HEK293T (cell line): ENCODE measurements around the gene FKBP1B.

Experiments used
- CTCF ChIA-PET: fragments of 350-600 bp; formaldehyde crosslinking; extraction: SDS; loops from one replicate; lab custom pipeline; 2021; ENCODE audit warnings: antibody characterized with exemption, inconsistent platforms; lab: Yijun Ruan, JAX
- POLR2A ChIA-PET: fragments of 350-600 bp; formaldehyde crosslinking; extraction: SDS; loops from one replicate; lab custom pipeline; 2020; ENCODE audit warnings: antibody characterized with exemption, inconsistent platforms; lab: Yijun Ruan, JAX
- DNase-seq: peaks from one replicate; pipeline ENCODE4 v3.0.0; 2012; ENCODE audit warnings: mixed read lengths; ENCODE audit errors: extremely low spot score
- ARNT ChIP-seq: fragments of 450-650 bp; IDR thresholded peaks from 2 replicates; pipeline ENCODE4 v1.6.1; 2017; ENCODE audit warnings: mild to moderate bottlenecking
- BHLHE40 ChIP-seq: fragments of 450-650 bp; IDR thresholded peaks from 2 replicates; pipeline ENCODE4 v1.6.1; 2016; ENCODE audit warnings: mild to moderate bottlenecking, moderate library complexity, borderline replicate concordance
- CTBP1 ChIP-seq: fragments of 450-650 bp; IDR thresholded peaks from 2 replicates; pipeline ENCODE4 v1.6.1; 2016; ENCODE audit warnings: borderline replicate concordance
- ELF4 ChIP-seq: fragments of 450-650 bp; IDR thresholded peaks from 2 replicates; pipeline ENCODE4 v1.6.1; 2017; ENCODE audit warnings: antibody characterized with exemption
- FOXA1 ChIP-seq: fragments of 450-650 bp; IDR thresholded peaks from 2 replicates; pipeline ENCODE4 v1.6.1; 2016; ENCODE audit warnings: mild to moderate bottlenecking
- FOXK2 ChIP-seq: fragments of 450-650 bp; IDR thresholded peaks from 2 replicates; pipeline ENCODE4 v1.6.1; 2016; ENCODE audit warnings: mild to moderate bottlenecking
- FOXM1 ChIP-seq: fragments of 450-650 bp; IDR thresholded peaks from 2 replicates; pipeline ENCODE4 v1.6.1; 2017; ENCODE audit warnings: mild to moderate bottlenecking, borderline replicate concordance
- HDGF ChIP-seq: fragments of 450-650 bp; IDR thresholded peaks from 2 replicates; pipeline ENCODE4 v1.6.1; 2017; ENCODE audit warnings: antibody characterized with exemption, borderline replicate concordance
- L3MBTL2 ChIP-seq: fragments of 450-650 bp; conservative IDR thresholded peaks from 2 replicates; pipeline ENCODE4 v1.6.1; 2016; ENCODE audit warnings: mild to moderate bottlenecking
- LEF1 ChIP-seq: fragments of 450-650 bp; IDR thresholded peaks from 2 replicates; pipeline ENCODE4 v1.6.1; 2017; ENCODE audit warnings: mild to moderate bottlenecking, borderline replicate concordance
- NFRKB ChIP-seq: fragments of 450-650 bp; IDR thresholded peaks from 2 replicates; pipeline ENCODE4 v1.6.1; 2016; ENCODE audit warnings: mild to moderate bottlenecking, moderate library complexity
- SP1 ChIP-seq: fragments of 450-650 bp; IDR thresholded peaks from 2 replicates; pipeline ENCODE4 v1.6.1; 2017
- SUZ12 ChIP-seq: fragments of 450-650 bp; IDR thresholded peaks from 2 replicates; pipeline ENCODE4 v1.6.1; 2016; ENCODE audit warnings: mild to moderate bottlenecking
- TARDBP ChIP-seq: fragments of 450-650 bp; IDR thresholded peaks from 2 replicates; pipeline ENCODE4 v1.6.1; 2016
- ZNF384 ChIP-seq: fragments of 450-650 bp; IDR thresholded peaks from 2 replicates; pipeline ENCODE4 v1.6.1; 2016
- TF ChIP-seq, protein P1 (sequence below): fragments of 450-650 bp; IDR thresholded peaks from 2 replicates; pipeline ENCODE4 v1.6.1; 2016

FKBP1B gene

DNA sequence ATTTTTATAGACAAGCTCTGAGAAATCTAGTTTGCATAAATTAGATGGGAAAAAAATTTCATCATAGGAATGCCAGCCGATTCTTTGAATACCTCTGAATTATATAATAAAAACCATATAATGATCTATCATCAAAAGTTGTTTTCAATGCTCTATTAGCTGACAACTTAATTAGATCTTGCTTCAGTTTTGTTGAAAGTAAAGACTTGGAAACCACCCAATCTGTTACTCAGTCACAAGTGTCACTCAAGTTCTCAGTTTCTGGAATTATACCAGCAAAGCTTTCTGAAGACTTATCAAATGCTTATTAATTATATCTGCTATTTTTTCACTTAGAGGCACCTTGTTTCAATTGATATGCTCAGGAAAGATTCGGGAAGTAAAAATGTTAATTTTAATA lies 52.5 kb downstream of the FKBP1B start:
- POLR2A ChIA-PET: no interaction called here
- CTCF ChIA-PET: no interaction called here
- no peak for DNase-seq
- no peak for TF ChIP-seq FOXK2
- no peak for TF ChIP-seq HDGF
- TF ChIP-seq BHLHE40: no peak
- no peak for TF ChIP-seq SP1
- TF ChIP-seq CTBP1: no peak
- no peak for TF ChIP-seq NFRKB
- TF ChIP-seq LEF1: no peak
- TF ChIP-seq ARNT: no peak
- TF ChIP-seq, protein P1, sequence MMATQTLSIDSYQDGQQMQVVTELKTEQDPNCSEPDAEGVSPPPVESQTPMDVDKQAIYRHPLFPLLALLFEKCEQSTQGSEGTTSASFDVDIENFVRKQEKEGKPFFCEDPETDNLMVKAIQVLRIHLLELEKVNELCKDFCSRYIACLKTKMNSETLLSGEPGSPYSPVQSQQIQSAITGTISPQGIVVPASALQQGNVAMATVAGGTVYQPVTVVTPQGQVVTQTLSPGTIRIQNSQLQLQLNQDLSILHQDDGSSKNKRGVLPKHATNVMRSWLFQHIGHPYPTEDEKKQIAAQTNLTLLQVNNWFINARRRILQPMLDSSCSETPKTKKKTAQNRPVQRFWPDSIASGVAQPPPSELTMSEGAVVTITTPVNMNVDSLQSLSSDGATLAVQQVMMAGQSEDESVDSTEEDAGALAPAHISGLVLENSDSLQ: no peak
- no peak for TF ChIP-seq SUZ12
- no peak for TF ChIP-seq TARDBP
- TF ChIP-seq FOXM1: no peak

DNA sequence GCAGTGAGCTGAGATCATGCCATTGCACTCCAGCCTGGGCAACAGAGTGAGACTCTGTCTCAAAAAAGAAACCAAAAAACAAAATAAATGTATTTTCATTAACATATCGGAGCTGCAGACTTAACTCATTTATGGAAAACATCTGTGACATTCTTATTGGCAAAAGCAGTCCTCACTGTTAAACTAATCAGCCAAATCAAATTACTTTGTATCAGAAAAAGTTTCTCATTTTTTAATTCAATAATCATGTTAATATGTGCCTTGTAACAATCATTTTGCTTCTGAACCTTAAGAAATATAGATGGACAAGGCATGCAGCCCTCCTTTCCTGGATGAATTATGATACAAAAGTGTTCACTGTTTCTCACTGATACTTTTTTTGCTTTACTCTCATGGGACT lies 53.1 kb downstream of the FKBP1B start:
- ChIA-PET POLR2A (no interaction called here), CTCF (no interaction called here)
- DNase-seq: no peak
- no peak for TF ChIP-seq FOXK2
- no peak for TF ChIP-seq ZNF384
- TF ChIP-seq FOXA1: no peak
- TF ChIP-seq ELF4: no peak
- no peak for TF ChIP-seq ARNT

DNA sequence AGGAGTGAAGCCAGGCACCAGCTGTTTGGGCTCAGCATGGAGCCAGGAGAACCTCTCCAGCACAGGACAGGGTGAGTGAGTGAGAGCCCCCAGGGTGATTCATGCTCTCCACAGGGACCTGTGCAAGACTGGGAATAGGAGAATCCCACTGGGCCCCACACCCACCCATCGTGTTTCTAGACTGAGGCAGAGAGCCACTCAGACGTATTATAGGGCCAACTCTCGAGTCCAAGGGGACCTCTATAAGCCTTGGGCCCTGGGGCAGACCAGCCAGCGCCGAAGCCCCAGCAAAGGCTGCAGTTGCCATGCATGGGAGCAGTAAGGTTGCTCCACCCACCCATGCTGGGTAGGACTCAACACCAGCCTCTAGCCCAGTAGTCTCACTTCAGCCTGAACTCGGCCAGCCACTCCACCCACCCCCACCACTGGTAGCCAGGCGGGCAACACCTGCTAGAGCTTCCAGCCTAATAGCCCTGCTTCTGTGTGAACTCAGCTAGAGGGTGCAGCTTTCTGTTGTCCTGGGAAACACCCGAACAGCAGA lies 54.6 kb downstream of the FKBP1B start:
- CTCF ChIA-PET: interaction anchor here (0.5 kb wide), 1 partner anchor 132 kb away, joined by 3 read pairs; no protein-coding TSS in a partner anchor
- no peak for DNase-seq
- POLR2A ChIA-PET: no interaction called here
- TF ChIP-seq, protein P1: no peak
- TF ChIP-seq SP1 (no peak), FOXA1 (no peak), ELF4 (no peak), FOXM1 (no peak), ARNT (no peak), LEF1 (no peak), HDGF (no peak), L3MBTL2 (no peak), BHLHE40 (no peak), ZNF384 (no peak), CTBP1 (no peak), TARDBP (no peak), SUZ12 (no peak), FOXK2 (no peak), NFRKB (no peak)

DNA sequence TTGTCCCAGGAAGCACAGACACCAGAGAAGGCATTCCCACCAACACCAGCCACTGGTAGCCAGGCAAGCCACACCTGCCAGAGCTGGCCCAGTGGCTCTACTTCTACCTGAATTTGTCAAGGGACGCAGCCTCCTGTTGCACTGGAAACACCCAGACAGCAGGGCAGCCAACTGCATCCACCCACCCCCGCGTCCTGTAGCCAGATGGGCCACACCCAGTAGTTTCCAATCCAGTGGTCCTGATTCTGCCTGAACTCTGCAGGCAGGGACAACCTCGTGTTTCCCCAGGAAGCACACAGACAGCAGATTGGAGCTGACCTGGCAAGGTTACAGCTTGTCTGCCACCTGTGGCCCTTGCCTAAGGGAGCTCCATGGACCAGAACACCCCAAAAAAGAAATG lies 55.4 kb downstream of the FKBP1B start:
- CTCF ChIA-PET: interaction anchor here (1.1 kb wide), 1 partner anchor 18 kb away, joined by 4 read pairs; no protein-coding TSS in a partner anchor
- no peak for DNase-seq
- TF ChIP-seq FOXM1: no peak
- POLR2A ChIA-PET: interaction anchor here (0.8 kb wide), 1 partner anchor 21 kb away, joined by 4 read pairs; no protein-coding TSS in a partner anchor

DNA sequence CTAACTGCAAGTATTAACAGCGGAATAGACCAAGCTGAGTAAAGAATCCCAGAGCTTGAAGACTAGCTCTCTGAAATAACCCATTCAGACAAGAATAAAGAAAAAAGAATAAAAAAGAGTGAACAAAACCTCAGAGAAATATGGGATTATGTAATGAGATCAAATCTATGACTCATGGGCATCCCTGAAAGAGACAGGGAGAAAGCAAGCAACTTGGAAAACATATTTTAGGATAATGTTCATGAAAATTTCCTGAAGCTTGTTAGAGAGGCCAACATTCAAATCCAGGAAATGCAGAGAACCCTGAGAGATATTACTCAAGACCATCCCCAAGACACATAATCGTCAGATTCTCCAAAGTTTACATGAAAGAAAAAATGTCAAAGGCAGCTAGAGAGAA lies 56.3 kb downstream of the FKBP1B start:
- TF ChIP-seq ARNT (no peak), SP1 (no peak), CTBP1 (no peak), L3MBTL2 (no peak), BHLHE40 (no peak), TARDBP (no peak), FOXA1 (no peak), FOXM1 (no peak), SUZ12 (no peak), ZNF384 (no peak), FOXK2 (no peak), LEF1 (no peak), ELF4 (no peak)
- no peak for DNase-seq
- ChIA-PET POLR2A (interaction anchor here (0.9 kb wide), 1 partner anchor 17 kb away, joined by 3 read pairs; no protein-coding TSS in a partner anchor), CTCF (interaction anchor here (1.1 to 1.3 kb wide), 2 partner anchors 17 to 21 kb away, joined by 4 to 7 read pairs; partner anchors contain the start of gene TP53I3)

DNA sequence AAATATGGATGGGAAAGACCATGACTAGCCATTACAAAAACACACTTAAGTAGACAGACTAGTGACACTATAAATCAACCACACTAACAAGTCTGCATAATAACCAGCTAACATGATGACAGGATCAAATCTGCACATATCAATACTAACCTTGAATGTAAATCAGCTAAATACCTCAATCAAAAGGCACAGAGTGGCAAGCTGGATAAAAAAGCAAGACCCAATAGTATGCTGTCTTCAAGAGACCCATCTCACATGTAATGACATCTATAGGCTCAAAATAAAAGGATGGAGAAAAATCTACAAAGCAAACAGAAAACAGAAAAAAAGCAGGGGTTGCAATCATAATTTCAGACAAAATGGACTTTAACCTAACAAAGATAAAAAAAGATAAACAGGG lies 57.2 kb downstream of the FKBP1B start:
- TF ChIP-seq FOXK2 (no peak), CTBP1 (no peak), FOXM1 (no peak), HDGF (no peak), SUZ12 (no peak), ARNT (no peak), TARDBP (no peak), BHLHE40 (no peak), ZNF384 (no peak), ELF4 (no peak), NFRKB (no peak)
- TF ChIP-seq, protein P1: no peak
- no peak for DNase-seq
- ChIA-PET CTCF (interaction anchor here (0.7 to 1.3 kb wide), 2 partner anchors 15 to 22 kb away, joined by 5 to 7 read pairs; partner anchors contain the start of gene TP53I3), POLR2A (no interaction called here)
